HG02610 (cell line): ENCODE results near the gene MAGI3.

Source experiments
- ATAC-seq: cut with Tn5 transposase; IDR thresholded peaks from one replicate; pipeline ENCODE4 v1.9.1; 2021; ENCODE audit warnings: mild to moderate bottlenecking, moderate library complexity; ENCODE audit not compliant: unreplicated experiment

Gene MAGI3

DNA sequence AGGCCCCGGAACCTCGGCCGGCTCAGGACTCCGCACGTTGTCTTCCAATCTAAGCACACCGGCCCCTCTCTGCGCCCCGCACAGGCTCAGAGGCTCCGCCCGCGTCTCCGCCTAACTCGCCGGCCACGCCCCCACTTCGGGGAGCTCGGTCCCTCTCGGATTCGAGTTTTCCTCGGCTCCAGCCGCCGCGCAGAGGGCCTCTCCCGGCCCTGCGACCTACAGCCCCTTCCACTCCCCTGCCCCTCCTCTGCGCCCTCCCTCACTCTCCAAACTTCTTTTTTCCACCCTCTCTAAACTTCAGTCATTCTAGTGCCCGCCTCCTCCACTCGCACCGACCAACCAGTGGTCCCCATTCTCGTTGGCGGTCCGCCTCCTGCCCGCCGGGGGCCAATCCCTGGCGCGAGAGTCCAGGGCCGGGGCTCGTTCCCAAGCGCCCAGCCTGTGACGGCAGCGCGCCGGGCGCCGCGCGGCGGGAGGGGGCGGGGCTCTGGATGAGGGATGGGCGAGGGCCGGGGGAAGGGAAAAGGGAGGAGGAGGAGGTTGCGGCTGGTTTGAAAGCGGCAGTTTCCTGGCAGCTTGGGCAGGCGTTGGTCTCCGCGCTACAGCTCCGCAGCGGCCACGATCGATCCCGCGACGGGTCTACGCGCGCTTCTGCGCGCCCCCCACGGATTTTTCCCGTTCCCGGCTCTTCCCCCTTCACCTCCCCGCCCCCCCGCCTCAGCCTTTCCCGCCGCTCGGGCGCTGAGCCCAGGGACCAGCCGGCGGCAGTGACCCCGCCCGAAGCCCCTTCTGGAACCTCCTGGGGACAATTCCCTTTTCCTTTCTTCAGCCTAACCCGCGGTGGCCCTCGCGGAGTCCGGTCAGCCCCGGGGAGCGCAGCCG lies at the start of gene MAGI3:
TSS of gene MAGI3 (plus strand) at position 563 of the 882 bp plus-strand sequence. CDS start 519 bp downstream, outside the sequence.
- ATAC-seq: peak; percentile 100

DNA sequence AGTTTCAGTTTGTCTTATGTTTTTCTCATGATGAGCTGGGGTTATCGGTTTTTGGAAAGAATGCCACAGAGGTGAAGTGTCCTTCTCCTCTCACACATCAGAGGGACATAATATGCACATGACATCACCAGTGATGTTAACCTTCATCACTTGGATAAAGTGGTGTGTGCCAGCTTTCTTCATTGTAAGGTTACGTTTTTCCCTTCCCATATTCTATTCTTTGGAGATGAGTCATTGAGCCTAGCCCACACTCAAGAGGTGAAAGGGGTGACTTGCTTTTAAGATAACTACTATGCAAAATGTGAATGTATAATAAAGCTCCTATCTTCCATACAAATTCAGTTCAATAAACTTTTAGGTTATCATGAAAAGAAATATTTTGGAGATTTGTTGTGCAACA lies 36.7 kb upstream of the MAGI3 start:
- no peak for ATAC-seq

DNA sequence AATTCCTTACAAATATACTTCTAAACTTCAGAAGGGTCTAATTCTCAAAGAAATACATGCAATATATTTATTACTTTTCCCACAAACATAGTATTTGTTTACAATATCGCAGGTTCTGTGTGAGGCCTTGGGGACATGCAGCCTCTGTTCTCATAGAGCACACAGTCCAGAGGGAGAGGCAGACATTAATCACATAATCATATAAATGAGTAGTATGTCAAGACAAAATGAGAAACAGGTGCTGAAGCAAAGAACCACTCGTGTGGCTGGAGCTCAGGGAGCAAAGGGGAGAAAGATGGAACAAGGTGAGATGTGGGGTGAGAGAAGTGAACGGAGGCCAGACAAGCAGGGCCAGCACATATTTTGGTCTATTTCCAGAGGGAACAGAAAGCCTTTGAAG lies 26.4 kb upstream of the MAGI3 start:
- ATAC-seq: no peak

DNA sequence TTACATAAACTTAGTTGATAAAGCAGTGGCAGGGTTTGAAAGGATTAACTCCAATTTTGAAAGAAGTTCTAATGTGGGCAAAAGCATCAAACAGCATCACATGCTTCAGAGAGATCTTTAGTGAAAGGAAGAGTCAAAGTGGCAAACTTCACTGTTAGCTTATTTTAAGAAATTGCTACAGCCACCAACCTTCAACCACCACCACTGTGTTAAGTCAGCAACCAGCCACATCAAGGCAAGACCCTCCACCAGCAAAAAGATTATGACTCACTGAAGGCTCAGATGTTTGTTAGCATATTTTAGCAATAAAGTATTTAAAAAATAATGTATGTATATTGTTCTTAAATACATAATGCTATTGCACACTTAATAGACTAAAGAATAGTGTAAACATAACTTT lies 21.3 kb upstream of the MAGI3 start:
- ATAC-seq: no peak

DNA sequence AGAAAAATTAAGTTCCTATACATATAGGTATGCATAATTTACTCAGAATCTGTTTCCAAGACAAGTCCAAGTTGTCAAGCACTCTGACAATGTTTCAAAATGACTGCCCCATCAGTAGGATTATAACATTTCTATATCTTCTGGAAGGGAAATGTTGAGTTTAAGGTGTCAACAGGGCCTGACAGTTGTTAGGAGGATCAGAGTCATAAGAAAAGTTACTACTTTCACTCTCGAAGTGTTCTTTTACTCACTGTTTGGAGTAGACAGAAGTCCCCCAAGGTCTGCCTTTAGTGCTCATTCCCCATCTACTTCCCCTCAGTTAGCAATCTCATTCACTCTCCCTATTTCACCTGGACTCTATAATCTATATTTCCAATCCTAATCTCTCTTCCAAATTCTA lies 20.6 kb upstream of the MAGI3 start:
- no peak for ATAC-seq

DNA sequence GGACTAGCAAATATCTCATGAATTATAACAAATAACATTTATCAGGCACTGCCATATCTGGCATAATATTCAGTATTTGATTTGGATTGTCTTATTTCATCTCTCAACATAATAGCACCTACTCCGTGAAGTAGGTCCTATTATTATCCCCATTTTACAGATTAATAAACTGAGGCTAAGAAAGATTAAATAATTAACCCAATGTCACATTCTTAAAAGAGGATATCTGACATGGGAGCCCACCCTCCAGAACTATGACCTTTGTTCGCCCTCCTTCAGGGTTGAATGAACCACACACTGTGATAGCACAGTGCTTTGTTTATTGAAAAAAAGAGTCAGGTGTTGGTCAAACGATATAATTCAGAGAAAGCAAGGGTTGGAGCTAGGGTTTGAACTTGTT lies 19.4 kb upstream of the MAGI3 start:
- ATAC-seq: no peak

DNA sequence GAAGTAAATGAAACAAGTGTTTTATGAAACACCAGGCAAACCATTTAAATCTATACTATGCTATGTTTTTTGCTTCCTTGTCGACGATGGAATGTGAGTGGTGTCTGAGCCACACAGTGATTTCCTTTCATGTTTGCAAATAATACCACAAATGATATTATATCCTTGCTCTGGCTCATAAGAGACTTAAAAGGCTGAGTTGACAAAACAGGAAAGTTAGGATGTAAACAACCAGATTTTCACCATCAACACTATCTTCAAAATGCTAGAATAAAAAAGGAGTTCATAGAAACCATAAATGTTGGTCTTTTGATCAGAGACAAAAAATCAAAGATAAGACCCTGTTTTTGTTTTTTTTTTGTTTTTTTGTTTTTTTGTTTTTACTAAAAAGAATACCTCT lies 17.8 kb upstream of the MAGI3 start:
- ATAC-seq: no peak

DNA sequence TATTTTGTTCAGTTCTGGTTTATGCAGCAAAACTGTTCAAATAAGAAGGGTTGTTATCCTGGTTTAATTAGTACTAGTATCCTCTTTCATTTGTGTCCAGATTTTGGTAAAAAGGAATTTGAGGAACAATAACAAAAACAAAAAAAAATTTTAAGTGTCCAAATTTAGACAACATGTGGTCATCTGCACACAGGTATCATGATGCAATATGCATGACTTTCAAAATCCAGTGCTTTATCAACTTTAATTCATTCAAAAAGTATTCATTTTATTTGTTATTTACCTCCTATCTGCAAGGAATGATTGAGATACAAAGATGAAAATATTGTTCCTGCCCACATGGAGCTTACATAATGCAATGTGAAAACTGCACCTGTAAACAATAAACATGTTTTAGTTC lies 16.7 kb upstream of the MAGI3 start:
- no peak for ATAC-seq

DNA sequence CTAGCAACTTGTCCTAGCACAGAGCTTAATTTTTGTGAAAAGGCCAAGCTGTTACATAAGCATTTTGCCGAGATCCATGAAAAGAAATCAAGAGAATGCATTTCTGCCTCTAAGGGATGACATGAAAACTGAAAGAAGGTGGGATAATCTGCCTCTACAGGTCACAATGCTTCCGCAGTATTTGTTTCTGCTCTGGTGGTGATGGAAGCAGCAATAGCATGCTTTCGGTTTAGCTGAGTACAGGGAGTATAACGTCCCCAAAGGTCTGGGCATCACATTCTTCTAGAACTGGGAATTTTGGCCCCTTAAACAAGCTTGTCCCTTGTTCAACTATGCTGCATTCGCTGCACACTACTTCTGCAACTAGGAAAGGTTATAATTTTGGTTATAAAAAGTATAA lies 14.4 kb upstream of the MAGI3 start:
- ATAC-seq: no peak

DNA sequence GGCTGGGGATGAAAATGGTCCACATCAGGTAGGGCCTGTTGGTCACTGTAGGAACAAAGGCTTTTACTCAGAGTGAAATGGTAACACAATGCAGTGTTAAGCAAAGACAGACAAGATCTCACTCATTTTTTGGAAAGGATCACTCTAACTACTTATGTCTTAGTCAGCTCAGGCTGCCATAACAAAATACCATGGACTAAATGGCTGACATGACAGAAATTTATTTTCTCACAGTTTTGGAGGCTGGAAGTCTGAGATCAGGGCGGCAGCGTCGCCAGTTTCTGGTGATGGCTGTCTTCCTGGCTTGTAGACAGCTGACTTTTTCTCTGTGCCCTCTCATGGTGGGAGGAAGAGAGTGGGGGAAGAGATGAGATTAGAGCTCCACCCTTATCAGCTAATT lies 10.2 kb upstream of the MAGI3 start:
- ATAC-seq: no peak

DNA sequence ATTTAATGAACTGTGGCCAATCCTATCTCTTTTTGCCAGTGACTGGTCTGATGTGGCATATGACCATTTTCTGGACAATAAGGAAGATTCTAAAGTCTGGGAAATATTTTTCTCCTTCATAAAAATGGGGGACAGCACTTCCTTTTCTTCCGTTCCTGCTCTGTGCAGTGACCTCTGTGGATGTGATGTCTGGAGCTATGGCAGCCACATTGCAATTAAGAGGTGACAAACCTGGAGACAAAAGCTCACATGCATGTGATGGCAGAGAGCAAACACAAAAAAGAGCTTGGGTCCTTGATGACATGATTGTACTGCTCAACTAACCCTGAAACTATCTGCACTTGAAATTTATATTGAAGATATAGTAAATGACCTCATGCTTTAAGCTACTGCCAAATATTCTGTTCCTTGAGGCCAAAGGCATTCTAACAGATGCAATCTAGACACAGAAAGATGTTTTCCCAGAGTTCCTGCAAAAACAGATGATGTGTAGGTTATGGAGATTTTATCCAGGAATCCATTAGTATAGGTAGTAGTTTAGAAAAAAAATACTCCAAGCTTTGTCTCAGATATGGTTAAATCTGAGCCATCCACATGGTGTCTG lies 2.2 kb upstream of the MAGI3 start:
- ATAC-seq: no peak

DNA sequence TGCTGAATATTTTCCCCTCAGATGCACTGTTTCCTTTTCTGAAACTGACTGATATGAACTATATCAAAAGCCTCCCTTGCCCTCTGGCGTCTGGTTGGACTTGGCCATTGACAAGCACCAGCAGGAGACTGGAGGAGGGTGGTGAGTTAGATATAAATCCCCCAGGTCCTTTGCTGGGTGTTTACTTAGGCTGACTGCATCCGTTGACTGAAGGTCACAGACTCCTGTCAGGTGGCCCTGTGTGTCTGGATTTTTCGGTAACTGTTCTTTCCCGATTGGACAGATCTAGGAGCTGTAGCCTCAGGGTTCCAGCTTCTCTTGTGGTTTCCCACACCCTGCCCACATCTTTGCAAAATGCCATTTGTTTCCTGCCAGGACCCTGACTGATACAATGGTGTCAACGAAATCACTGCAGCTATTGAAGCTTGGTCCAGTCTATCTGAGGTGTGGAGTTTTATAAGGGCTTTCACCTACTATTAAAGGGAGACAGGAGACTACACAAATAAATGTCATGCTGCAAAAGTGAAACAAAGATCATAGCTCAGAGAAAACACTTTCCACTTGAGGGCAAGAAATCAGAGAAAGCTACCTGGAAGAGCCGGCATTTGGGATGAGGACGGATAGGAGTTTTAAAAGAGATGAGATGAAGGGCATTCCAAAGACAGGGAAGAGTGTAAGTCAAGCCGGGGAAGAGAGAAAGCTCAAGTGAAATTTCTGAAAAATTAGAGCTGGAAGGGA lies 1.5 kb upstream of the MAGI3 start:
- no peak for ATAC-seq

DNA sequence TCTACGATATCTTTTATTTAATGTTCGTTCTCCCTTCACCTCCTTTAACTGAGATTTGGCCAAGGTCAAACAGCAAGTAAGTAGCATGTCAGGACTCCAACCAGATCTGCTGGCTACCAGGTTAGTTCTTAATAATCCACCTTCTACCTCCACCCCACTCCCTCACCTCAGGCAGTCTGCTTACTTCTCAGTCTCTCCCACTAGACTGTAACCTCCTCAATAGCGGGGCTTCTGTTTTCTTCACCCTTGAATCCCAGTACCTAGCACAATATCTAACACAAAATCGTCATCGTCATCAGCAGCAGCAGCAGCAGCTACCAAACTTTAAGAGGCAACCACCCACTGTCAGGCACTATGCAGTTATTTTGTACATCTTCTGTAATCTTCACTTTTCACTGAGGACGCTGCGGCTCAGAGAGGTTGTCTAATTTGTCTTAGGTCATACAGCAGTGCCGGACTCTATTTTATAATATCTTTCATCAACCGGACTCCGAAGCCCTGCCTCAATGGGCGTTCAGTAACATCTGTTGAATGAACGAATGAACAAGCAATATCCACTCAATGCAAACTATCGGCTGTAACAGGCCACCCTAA lies 859 bp upstream of the MAGI3 start:
- ATAC-seq: no peak

DNA sequence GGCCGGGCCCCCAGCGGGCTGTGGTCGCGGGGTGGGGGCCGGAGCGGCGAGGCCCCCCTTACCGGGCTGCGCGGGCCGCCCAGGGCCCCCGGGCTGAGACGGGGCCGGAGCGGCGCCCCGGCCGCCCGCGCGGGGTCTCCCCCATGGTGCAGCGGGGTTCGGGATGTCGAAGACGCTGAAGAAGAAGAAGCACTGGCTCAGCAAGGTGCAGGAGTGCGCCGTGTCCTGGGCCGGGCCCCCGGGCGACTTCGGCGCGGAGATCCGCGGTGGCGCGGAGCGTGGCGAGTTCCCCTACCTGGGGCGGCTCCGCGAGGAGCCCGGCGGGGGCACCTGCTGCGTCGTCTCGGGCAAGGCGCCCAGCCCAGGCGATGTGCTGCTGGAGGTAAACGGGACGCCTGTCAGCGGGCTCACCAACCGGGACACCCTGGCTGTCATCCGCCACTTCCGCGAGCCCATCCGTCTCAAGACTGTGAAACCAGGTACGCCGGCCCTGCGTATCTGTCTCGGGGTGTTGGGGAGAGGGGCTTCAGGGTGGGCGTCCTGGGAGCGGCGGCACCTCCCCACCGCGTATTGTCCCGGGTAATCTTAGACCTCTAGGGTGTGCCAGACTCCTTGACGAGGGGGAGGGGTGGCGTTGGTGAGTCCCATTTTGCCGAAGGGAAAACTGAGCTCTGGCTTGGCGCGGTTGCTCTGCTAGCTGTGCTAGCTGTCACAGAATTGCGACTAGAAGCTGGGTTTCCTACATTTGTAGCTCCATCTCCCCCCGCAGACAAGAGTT lies 745 bp downstream of the MAGI3 start:
- no peak for ATAC-seq

DNA sequence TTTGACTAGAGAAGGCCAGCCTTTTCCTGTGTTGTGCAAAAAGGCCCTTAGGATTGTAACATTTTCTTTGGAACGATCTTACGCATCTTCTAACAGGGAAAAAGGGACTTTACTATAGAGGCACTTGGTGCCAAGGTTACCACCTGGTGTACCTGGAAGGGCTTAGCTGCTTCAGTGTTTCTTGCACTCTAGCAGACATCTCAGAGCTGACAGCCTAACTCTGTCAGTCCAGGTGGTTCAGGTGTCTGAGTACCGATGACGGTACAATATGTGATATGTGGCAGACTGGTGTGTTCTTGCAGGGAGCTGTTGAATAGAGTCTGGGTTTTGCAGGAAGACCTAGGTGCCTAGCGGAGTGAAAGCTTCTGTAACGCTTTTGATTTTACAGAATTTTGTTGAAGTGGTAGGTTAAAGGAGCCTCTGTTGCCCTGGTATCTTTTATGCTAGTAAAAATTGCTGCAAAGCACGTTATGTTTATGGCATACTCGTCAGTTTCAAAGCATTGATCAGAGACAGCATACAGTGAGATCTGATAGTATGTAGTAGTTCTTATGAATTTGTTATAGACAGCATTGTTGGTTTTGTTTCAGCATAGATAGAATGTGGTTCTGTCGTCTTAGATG lies 1.4 kb downstream of the MAGI3 start:
- ATAC-seq: no peak

DNA sequence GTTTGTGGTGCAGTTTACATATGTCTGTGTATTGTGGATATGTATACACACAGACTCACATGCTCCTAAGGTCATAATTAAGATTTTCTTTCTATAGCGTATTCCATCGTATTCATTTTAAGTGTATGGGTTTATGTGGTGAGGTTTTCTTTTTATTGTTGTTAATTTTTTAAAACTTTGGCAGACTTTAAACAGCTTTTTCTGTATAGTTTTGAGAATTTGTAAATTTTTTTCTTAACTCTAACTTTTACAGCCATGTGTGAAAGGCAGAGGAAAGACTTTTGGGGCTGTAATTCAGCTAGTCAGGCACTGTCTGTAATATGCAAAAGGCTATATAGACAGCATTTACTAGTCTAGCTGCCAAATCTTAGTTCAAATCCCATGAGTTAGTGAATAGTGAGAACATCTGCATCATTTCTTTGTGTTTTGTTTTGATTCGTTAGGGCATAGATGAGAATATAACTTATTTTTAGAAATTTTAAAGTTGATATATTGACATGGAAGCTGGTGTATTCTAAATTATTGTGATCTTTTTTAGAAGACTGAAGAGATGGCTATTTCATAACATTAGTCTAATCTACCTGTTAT lies 2.3 kb downstream of the MAGI3 start:
- no peak for ATAC-seq

DNA sequence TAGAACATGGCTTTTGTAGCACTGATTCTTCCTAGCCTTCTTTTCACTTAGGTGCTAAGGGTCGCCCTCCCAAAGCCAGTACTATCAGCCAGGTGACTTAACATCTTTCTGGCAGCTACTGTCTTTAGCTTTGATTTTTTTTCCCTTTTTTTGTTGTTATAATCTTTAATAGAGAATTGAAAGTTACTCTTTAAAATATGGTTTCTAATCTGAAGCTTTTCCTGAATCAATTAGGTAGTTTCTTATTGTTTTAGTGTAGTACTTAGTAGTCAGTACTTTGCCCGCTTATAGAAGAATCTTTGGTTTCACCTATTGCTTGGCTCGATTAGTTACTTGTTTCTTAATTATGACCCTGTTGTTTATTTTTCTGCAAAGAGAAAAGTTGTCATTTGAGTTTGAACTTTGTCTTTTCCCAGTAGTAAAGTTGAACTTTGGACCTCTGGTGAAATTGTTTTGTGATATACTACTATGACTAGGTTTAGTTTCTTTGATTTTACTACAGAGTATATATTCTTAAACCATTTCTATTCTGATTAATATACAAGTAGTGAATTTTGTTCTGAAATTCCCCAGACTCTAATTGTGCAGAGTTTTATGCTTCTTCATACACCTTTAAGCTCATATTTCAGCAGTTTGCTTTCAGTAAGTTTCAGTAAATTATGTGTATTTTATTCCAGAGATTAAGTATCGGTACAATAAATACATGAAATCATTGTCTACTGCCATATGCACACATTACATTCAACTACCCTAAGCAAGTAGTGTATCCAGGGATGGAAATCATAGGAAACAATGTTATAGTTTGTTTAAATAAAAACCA lies 3.9 kb downstream of the MAGI3 start:
- ATAC-seq: no peak

DNA sequence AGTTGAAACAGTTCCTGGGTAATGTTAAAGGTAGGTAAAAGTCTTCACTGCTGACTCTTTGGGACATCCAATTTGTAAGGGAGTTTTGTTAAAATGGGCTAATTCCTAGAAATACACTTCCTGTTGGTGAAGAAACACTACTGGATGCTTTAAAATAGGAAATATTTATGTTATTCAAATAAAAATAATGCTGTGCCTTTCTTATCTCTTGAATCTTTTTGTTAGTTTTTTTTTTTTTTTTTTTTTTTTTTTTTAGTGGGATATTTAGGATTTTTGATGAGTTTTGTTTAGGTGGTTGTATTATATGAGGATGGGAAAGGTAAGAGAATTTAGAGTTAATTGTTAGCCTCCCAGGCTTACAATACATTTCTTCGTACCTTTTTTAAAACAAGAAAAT lies 4.5 kb downstream of the MAGI3 start:
- no peak for ATAC-seq

DNA sequence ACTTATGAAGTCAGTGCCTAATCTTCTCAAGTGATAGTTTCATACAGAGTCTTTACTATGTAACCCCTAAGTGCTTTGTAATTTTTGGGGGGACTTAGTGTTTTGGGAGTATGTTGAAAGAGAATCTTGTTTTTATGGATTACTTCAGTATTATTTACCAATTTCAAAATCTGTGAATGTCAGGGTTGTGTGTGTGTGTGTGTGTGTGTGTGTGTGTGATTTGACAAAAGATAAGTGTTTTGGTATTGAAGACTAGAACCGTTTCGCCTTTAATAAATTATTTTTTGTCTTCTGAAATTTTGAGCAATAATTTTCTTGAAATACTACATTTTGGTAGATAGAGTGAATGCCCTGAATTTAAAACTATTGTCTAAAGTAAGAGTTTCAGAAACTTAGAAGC lies 5.8 kb downstream of the MAGI3 start:
- no peak for ATAC-seq
